Ovary (tissue), 10 donors: ENCODE measurements around the gene PITX2. TPM values are rescaled to one million over a fixed set of nuclear protein-coding genes. Genes with fewer than 3 reads are reported as not detected.

ENCODE experiments used
- DNase-seq, 5 donors: peaks; one replicate each; pipeline ENCODE4 v3.0.0-alpha.2; 2019 to 2020
- H3K27ac ChIP-seq, 2 donors: fragments of 200-600 bp; one replicate each; pipeline versions ENCODE4 v1.5.1 to v1.8.0; 2019 to 2022
- H3K27me3 ChIP-seq: fragments of 200-600 bp; one replicate; pipeline ENCODE4 v1.8.0; 2022
- H3K36me3 ChIP-seq: fragments of 200-600 bp; sonication (generic); one replicate; pipeline ENCODE4 v1.5.1; 2019
- H3K4me1 ChIP-seq: one replicate; pipeline ENCODE4 v1.8.1; 2013; ENCODE audit warnings: mild to moderate bottlenecking, moderate library complexity; ENCODE audit not compliant: insufficient read depth
- H3K4me3 ChIP-seq: fragments of 200-600 bp; sonication (generic); one replicate; pipeline ENCODE4 v1.5.1; 2017
- H3K9me3 ChIP-seq, 2 donors: fragments of 200-600 bp in 1 of 2; sonication (generic) in 1 of 2; one replicate each; pipeline versions ENCODE4 v1.5.1 to v1.8.1; 2013 to 2019; ENCODE audit warnings: mild to moderate bottlenecking in 1 of 2, moderate library complexity in 1 of 2
- CTCF ChIP-seq, 3 donors: fragments of 450-650 bp in 2 of 3; fragments of 200-600 bp in 1 of 3; IDR thresholded peaks; one replicate each; pipeline versions ENCODE4 v1.5.1 to v1.8.0; 2016 to 2022; ENCODE audit warnings: antibody characterized with exemption in 3 of 3, mild to moderate bottlenecking in 1 of 3
- EP300 ChIP-seq: sonication (generic); formaldehyde crosslinking; IDR thresholded peaks from one replicate; pipeline ENCODE4 v1.6.1; 2017; ENCODE audit warnings: antibody characterized with exemption
- POLR2A ChIP-seq: fragments of 450-650 bp; IDR thresholded peaks from one replicate; pipeline ENCODE4 v1.6.1; 2017; ENCODE audit warnings: antibody characterized with exemption, mild to moderate bottlenecking, moderate library complexity
- WGBS, 3 donors: extraction: QIAGEN DNeasy Blood & Tissue Kit in 1 of 3; methylation state at CpG; one replicate each; pipeline versions ENCODE4 v1.1.5 to v1.1.7; 2013 to 2017; 5-methylcytosine and 5-hydroxymethylcytosine counted together
- intact Hi-C, 4 donors: fragments of 100-400 bp; cut with DNase I; formaldehyde crosslinking; loops; one replicate each; pipeline versions ENCODE4 v1.11.0 to v1.15.1; 2022 to 2023
- long read RNA-seq, 3 donors: library from polyadenylated mRNA in 2 of 3; unstranded in 2 of 3; transcript quantifications; one replicate each; pipeline ENCODE4 v2.0.0 and lab custom pipeline, GENCODE V29; 2021 to 2026
- polyA plus RNA-seq, 2 donors: library from polyadenylated mRNA; stranded (reverse); fragments of 200-250 nt in 1 of 2; fragments of 350-450 nt in 1 of 2; fragmentation: Illumina TruSeq in 1 of 2; extraction: RNeasy Lipid Tissue Mini Kit (QIAGEN cat#74804) in 1 of 2; gene quantifications; one replicate each; pipeline ENCODE4 v1.2.3, GENCODE V29; 2013 to 2014
- total RNA-seq, 7 donors: library from RNA; depleted of rRNA in 2 of 7; stranded (reverse); fragments of >200 nt in 2 of 7; fragmentation: NEBNext Ultra II Directional in 3 of 7; extraction: Animal tissue kit (Norgen Biotek cat#: 25700) in 3 of 7; gene quantifications; one replicate each; pipeline versions ENCODE4 v1.1.0 to v1.2.4, GENCODE V29; 2016 to 2023
- donor health status: DM: no; HTN: no; CAD: no; lungs with moderate emphysema.
- donor health status: DM: no; HTN: no; CAD: no.
- donor health status: Bipolar disorder and iron deficiency.
- donor health status: DM: yes; HTN: yes; CAD: no.
- donor health status: DM: no; HTN: no; CAD: no.
- donor health status: DM: yes; HTN: yes; CAD: no.

Gene PITX2
- total RNA-seq (under 1 TPM in 2 of 7 donors, not detected in 5; 0.15 to 0.24 TPM), polyA plus RNA-seq (not detected)
- long read RNA-seq, donor 1 = 0 reads
- long read RNA-seq, donor 2, partial matches to known transcripts = 0 of 6 reads
- long read RNA-seq, donor 2, other reads (novel, unspliced or antisense) = 0 of 6 reads
- long read RNA-seq, donor 3 = 0 reads

- intact Hi-C loops = no loop called here
- Histone ChIP-seq H3K9me3 (peaks cover 0 to 2% of the 10 kb centered on the region in 2 donors), H3K4me1 (peaks cover 7% of the 10 kb centered on the region), H3K27me3 (no peaks in the 10 kb centered on the region), H3K36me3 (no peaks in the 10 kb centered on the region), H3K27ac (no peak within 1 kb of the TSS), H3K4me3 (peak within 1 kb of the TSS; percentile 28)
- DNase-seq = peak; percentile 57 to 71 (median 66)
- 4 to 6% (median 4%) methylated on average over 25 to 56 of the region's 56 CpGs for WGBS, 3 donors
- TF ChIP-seq EP300 = no peak
- TF ChIP-seq CTCF (IDR thresholded peaks at IDR 0.05) = no peak
- TF ChIP-seq POLR2A = no peak
Observed at GRCh38 chr4:110622841-110623717, at the start of gene PITX2. Gene PITX2, minus strand, starts transcription at chr4:110623077. Its CDS starts 617 bp downstream, at chr4:110622460.

- Histone ChIP-seq H3K9me3 (no peaks in the 10 kb centered on the region), H3K4me1 (no peaks in the 10 kb centered on the region), H3K4me3 (no peak overlapping the region), H3K27ac (no peak overlapping the region), H3K36me3 (no peaks in the 10 kb centered on the region), H3K27me3 (no peaks in the 10 kb centered on the region)
- 88 to 91% (median 90%) methylated on average over 5 of the region's 5 CpGs for WGBS, 3 donors
- intact Hi-C loops = no loop called here
- TF ChIP-seq POLR2A = no peak
- no peak for TF ChIP-seq CTCF (IDR thresholded peaks at IDR 0.05)
- TF ChIP-seq EP300 = no peak
- no peak for DNase-seq
Observed at GRCh38 chr4:110671679-110672078, 48.8 kb upstream of the PITX2 start.

- no peak overlapping the region for H3K27ac ChIP-seq
- H3K4me1 ChIP-seq = no peaks in the 10 kb centered on the region
- H3K4me3 ChIP-seq = no peak overlapping the region
- intact Hi-C loops = no loop called here
- TF ChIP-seq POLR2A (no peak), EP300 (no peak), CTCF (IDR thresholded peaks at IDR 0.05) (no peak)
- no peak for DNase-seq
- H3K36me3 ChIP-seq = no peaks in the 10 kb centered on the region
- H3K9me3 ChIP-seq = no peaks in the 10 kb centered on the region
- no peaks in the 10 kb centered on the region for H3K27me3 ChIP-seq
Observed at GRCh38 chr4:110669663-110670062, 46.8 kb upstream of the PITX2 start.

GRCh38 chr4:110668463-110669235, 45.8 kb upstream of the PITX2 start:
- intact Hi-C loops = no loop called here
- TF ChIP-seq CTCF (IDR thresholded peaks at IDR 0.05) (no peak), POLR2A (no peak), EP300 (no peak)
- no peaks in the 10 kb centered on the region for H3K36me3 ChIP-seq
- no peaks in the 10 kb centered on the region for H3K4me1 ChIP-seq
- no peak overlapping the region for H3K27ac ChIP-seq
- WGBS, 3 donors = 46 to 58% (median 46%) methylated on average over 6 of the region's 6 CpGs
- H3K9me3 ChIP-seq = no peaks in the 10 kb centered on the region
- H3K4me3 ChIP-seq = no peak overlapping the region
- DNase-seq = no peak
- H3K27me3 ChIP-seq = no peaks in the 10 kb centered on the region
